DND-41 (cell line): ENCODE measurements around the gene AHRR.

ENCODE experiments used
- ATAC-seq: fragments of 200-7000 bp; cut with Tn5 transposase; 3 replicates; pipeline ENCODE4 v1.9.1; 2021; ENCODE audit warnings: low read depth; ENCODE audit not compliant: insufficient read depth
- DNase-seq: peaks from one replicate; pipeline ENCODE4 v3.0.0-alpha.2; 2020
- H2AFZ ChIP-seq: 2 replicates; pipeline ENCODE4 v1.6.0; 2012; ENCODE audit warnings: low read depth, low read length
- H3K27ac ChIP-seq: 2 replicates; pipeline ENCODE4 v1.5.1; 2012; ENCODE audit warnings: low read length, inconsistent platforms
- H3K27me3 ChIP-seq: fragments of 200-600 bp; sonication (generic); 2 replicates; pipeline ENCODE4 v1.6.0; 2012; ENCODE audit warnings: low read length, mild to moderate bottlenecking, inconsistent platforms; ENCODE audit not compliant: insufficient read depth, poor library complexity
- H3K36me3 ChIP-seq: 2 replicates; pipeline ENCODE4 v1.5.1; 2012; ENCODE audit warnings: low read length, inconsistent platforms; ENCODE audit not compliant: insufficient read depth
- H3K4me1 ChIP-seq: 2 replicates; pipeline ENCODE4 v1.5.1; 2012; ENCODE audit warnings: mild to moderate bottlenecking, low read length; ENCODE audit not compliant: insufficient read depth
- H3K4me2 ChIP-seq: 2 replicates; pipeline ENCODE4 v1.6.0; 2012; ENCODE audit warnings: mild to moderate bottlenecking, moderate library complexity, low read length, inconsistent platforms; ENCODE audit not compliant: insufficient read depth
- H3K4me3 ChIP-seq, 2 experiments: fragments of 200-600 bp in 1 of 2; shearing (Covaris generic) in 1 of 2; 2 replicates each; pipeline ENCODE4 v1.5.1; 2012 to 2016; ENCODE audit warnings: inconsistent platforms in 2 of 2, low read length in 2 of 2, mild to moderate bottlenecking in 2 of 2, low read depth in 1 of 2, moderate library complexity in 1 of 2
- H3K79me2 ChIP-seq: 2 replicates; pipeline ENCODE4 v1.6.0; 2012; ENCODE audit warnings: low read length, inconsistent platforms; ENCODE audit not compliant: insufficient read depth
- H3K9ac ChIP-seq: 2 replicates; pipeline ENCODE4 v1.6.0; 2012; ENCODE audit warnings: low read depth, mild to moderate bottlenecking, inconsistent platforms, low read length, moderate library complexity
- H3K9me3 ChIP-seq: 2 replicates; pipeline ENCODE4 v1.5.1; 2012; ENCODE audit warnings: low read length, moderate library complexity, mild to moderate bottlenecking, inconsistent platforms; ENCODE audit not compliant: insufficient read depth, severe bottlenecking
- H4K20me1 ChIP-seq: 2 replicates; pipeline ENCODE4 v1.6.0; 2012; ENCODE audit warnings: low read length; ENCODE audit not compliant: insufficient read depth
- CTCF ChIP-seq: IDR thresholded peaks from 2 replicates; pipeline ENCODE4 v1.5.1; 2012; ENCODE audit warnings: borderline replicate concordance, low read length, moderate library complexity, mild to moderate bottlenecking; ENCODE audit not compliant: poor library complexity, severe bottlenecking; ENCODE audit errors: extremely low read depth
- EZH2 ChIP-seq: IDR thresholded peaks from 3 replicates; pipeline ENCODE4 v1.6.1; 2012; ENCODE audit warnings: borderline replicate concordance, low read depth, mild to moderate bottlenecking, moderate library complexity, low read length, inconsistent platforms; ENCODE audit not compliant: severe bottlenecking

The AHRR gene

GRCh38 chr5:447501-447900 lies 126.0 kb downstream of the AHRR start:
- ATAC-seq (no peak), DNase-seq (no peak)
- H4K20me1 ChIP-seq = peaks cover 20% of the 10 kb centered on the region
- H3K4me3 ChIP-seq = no peak overlapping the region
- no peak overlapping the region for H3K27ac ChIP-seq
- peaks cover 71% of the 10 kb centered on the region for H3K36me3 ChIP-seq
- H3K27me3 ChIP-seq = no peaks in the 10 kb centered on the region
- H2AFZ ChIP-seq = no peak overlapping the region
- peaks cover 11% of the 10 kb centered on the region for H3K9me3 ChIP-seq
- no peak overlapping the region for H3K9ac ChIP-seq
- peaks cover 52% of the 10 kb centered on the region for H3K79me2 ChIP-seq
- no peak overlapping the region for H3K4me2 ChIP-seq
- no peak for TF ChIP-seq CTCF
- no peak for TF ChIP-seq EZH2
- peaks cover 24% of the 10 kb centered on the region for H3K4me1 ChIP-seq

GRCh38 chr5:448061-448765 lies 126.7 kb downstream of the AHRR start:
- no peak overlapping the region for H3K4me3 ChIP-seq
- H3K36me3 ChIP-seq = peaks cover 78% of the 10 kb centered on the region
- peaks cover 52% of the 10 kb centered on the region for H3K79me2 ChIP-seq
- no peak overlapping the region for H3K9ac ChIP-seq
- no peaks in the 10 kb centered on the region for H3K27me3 ChIP-seq
- ATAC-seq (no peak), DNase-seq (no peak)
- H3K4me2 ChIP-seq = no peak overlapping the region
- no peak overlapping the region for H2AFZ ChIP-seq
- peaks cover 11% of the 10 kb centered on the region for H3K9me3 ChIP-seq
- TF ChIP-seq EZH2 (no peak), CTCF (no peak)
- no peak overlapping the region for H3K27ac ChIP-seq
- H4K20me1 ChIP-seq = peaks cover 20% of the 10 kb centered on the region
- H3K4me1 ChIP-seq = peaks cover 22% of the 10 kb centered on the region

- no peak overlapping the region for H3K4me3 ChIP-seq
- ATAC-seq (no peak), DNase-seq (no peak)
- peaks cover 11% of the 10 kb centered on the region for H3K9me3 ChIP-seq
- peaks cover 80% of the 10 kb centered on the region for H3K36me3 ChIP-seq
- TF ChIP-seq CTCF (no peak), EZH2 (no peak)
- H4K20me1 ChIP-seq = peaks cover 16% of the 10 kb centered on the region
- H3K4me2 ChIP-seq = no peak overlapping the region
- no peak overlapping the region for H2AFZ ChIP-seq
- no peak overlapping the region for H3K27ac ChIP-seq
- H3K79me2 ChIP-seq = peaks cover 47% of the 10 kb centered on the region
- H3K4me1 ChIP-seq = peaks cover 18% of the 10 kb centered on the region
- H3K27me3 ChIP-seq = no peaks in the 10 kb centered on the region
- H3K9ac ChIP-seq = no peak overlapping the region
Measured at GRCh38 chr5:448766-449090, 127.2 kb downstream of the AHRR start.

- H3K9me3 ChIP-seq = peaks cover 11% of the 10 kb centered on the region
- peaks cover 84% of the 10 kb centered on the region for H3K36me3 ChIP-seq
- peaks cover 17% of the 10 kb centered on the region for H4K20me1 ChIP-seq
- H3K4me2 ChIP-seq = no peak overlapping the region
- no peak overlapping the region for H3K9ac ChIP-seq
- peaks cover 14% of the 10 kb centered on the region for H3K4me1 ChIP-seq
- no peak for TF ChIP-seq CTCF
- TF ChIP-seq EZH2 = no peak
- no peak for DNase-seq
- no peak overlapping the region for H3K4me3 ChIP-seq
- H3K79me2 ChIP-seq = peaks cover 46% of the 10 kb centered on the region
- no peak overlapping the region for H2AFZ ChIP-seq
- ATAC-seq = no peak
- H3K27me3 ChIP-seq = no peaks in the 10 kb centered on the region
- H3K27ac ChIP-seq = no peak overlapping the region
Measured at GRCh38 chr5:449151-449550, 127.6 kb downstream of the AHRR start.
